Type B pancreatic cell (in vitro differentiated cells): Measurements from ENCODE around the gene LYPD3. TPM values are rescaled to one million over a fixed set of nuclear protein-coding genes. Genes with fewer than 3 reads are reported as not detected.
A peak's percentile ranks its signal among the peaks of the same experiment; 100 is the strongest.

Experiments used
- DNase-seq: peaks from one replicate; pipeline ENCODE4 v3.0.0; 2021; ENCODE audit warnings: mixed read lengths; ENCODE audit not compliant: unreplicated experiment; ENCODE audit errors: extremely low spot score
- H3K27ac Mint-ChIP-seq: 2 replicates; pipeline ENCODE4 v1.8.0; 2021; ENCODE audit warnings: mild to moderate bottlenecking, mixed read lengths
- H3K27me3 Mint-ChIP-seq: 2 replicates; pipeline ENCODE4 v1.8.0; 2021; ENCODE audit warnings: mixed read lengths
- H3K36me3 Mint-ChIP-seq: 2 replicates; pipeline ENCODE4 v1.8.0; 2021; ENCODE audit warnings: mixed read lengths
- H3K4me1 Mint-ChIP-seq: one replicate; pipeline ENCODE4 v1.8.0; 2021; ENCODE audit warnings: mixed read lengths; ENCODE audit not compliant: unreplicated experiment
- H3K4me3 Mint-ChIP-seq: 2 replicates; pipeline ENCODE4 v1.8.0; 2021; ENCODE audit warnings: mild to moderate bottlenecking, mixed read lengths
- H3K9me3 Mint-ChIP-seq: 2 replicates; pipeline ENCODE4 v1.8.0; 2021; ENCODE audit warnings: mixed read lengths
- CTCF ChIP-seq: fragments of 200-600 bp; sonication (generic); conservative IDR thresholded peaks from 2 replicates; pipeline ENCODE4 v1.5.0; 2021; ENCODE audit warnings: antibody characterized with exemption, mild to moderate bottlenecking
- total RNA-seq: library from RNA; stranded (reverse); gene quantifications from 2 replicates; pipeline ENCODE4 v1.2.1, GENCODE V29; 2021; ENCODE audit warnings: low replicate concordance

LYPD3 gene
- total RNA-seq, 1 donor from 2014 or later, result 13.3 TPM

DNA sequence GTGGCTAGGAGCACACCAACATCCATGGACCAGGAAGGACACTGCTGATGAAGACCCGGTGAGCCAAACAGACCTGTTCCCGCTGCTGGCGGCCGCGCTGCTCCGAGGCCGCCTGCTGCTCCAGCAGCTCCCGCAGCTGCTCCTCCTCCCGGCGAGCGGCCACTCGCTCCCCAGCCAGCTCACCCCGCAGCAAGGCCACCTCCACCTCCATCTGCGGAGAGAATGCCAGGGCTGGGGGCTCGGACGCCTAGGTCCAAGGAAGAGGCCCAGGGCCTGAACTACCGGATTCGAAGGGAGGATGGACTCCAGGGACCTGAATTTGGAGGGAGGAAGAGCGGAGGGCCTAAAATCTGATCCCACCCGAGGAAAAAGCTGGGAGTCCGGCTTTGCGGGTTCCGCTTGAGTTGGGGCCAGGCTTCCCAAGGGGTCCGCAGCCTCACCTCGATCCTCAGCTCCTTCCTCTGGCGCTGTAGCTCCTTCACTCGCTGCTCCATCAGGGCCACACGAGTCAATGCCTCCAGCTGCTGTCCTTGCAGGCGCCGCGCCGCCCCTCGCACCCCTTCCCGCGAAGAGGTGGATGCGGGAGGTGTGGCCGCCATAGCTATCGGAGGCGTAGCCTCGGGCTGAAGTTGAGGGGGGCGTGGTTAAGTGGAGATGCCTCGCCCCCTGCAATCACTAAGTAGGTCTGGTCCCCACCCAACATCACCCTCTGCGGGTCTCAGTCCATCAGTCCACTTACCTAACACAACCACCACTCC lies 36.4 kb upstream of the LYPD3 start:
- H3K4me3 Mint-ChIP-seq, result peak overlapping the region; percentile 99
- peak overlapping the region; percentile 46 for H3K27ac Mint-ChIP-seq
- H3K27me3 Mint-ChIP-seq, result no peaks in the 10 kb centered on the region
- H3K4me1 Mint-ChIP-seq, result peaks cover 35% of the 10 kb centered on the region
- no peaks in the 10 kb centered on the region for H3K9me3 Mint-ChIP-seq
- no peak for DNase-seq
- TF ChIP-seq CTCF, result no peak
- peaks cover 25% of the 10 kb centered on the region for H3K36me3 Mint-ChIP-seq

GRCh38 chr19:43499042-43499441 lies 33.6 kb upstream of the LYPD3 start:
- H3K36me3 Mint-ChIP-seq, result peaks cover 33% of the 10 kb centered on the region
- H3K4me3 Mint-ChIP-seq, result peak overlapping the region; percentile 38
- peaks cover 30% of the 10 kb centered on the region for H3K4me1 Mint-ChIP-seq
- no peak for TF ChIP-seq CTCF
- H3K27me3 Mint-ChIP-seq, result no peaks in the 10 kb centered on the region
- peak overlapping the region; percentile 85 for H3K27ac Mint-ChIP-seq
- no peaks in the 10 kb centered on the region for H3K9me3 Mint-ChIP-seq
- no peak for DNase-seq

DNA sequence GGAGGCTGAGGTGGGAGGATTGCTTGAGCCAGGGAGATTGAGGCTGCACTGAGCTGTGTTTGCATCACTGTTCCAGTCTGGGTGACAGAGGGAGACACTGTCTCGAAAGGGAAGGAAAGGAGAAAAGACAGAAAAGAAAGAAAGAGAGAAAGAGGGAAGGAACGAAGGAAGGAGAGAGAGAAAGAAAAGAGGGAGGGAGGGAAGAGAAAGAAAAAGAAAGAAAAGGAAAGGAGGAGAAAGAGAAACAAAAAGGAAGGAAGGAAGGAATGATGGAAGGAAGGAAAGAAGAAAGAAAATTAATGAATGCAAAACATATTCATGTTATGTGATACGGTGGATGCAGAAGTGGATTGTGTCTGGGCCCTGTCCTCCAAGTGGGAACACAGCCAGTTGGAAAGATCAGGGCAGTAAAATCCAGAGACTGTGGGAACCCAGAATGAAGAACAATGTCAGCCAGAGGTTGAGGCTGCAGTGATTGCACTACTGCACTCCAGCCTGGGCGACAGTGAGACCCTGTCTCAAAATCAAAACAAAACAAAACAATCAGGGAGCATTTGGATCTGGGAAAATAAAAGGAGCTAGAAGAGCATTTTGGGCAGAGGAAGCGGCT lies 32.9 kb upstream of the LYPD3 start:
- peak overlapping the region; percentile 66 for H3K27ac Mint-ChIP-seq

DNA sequence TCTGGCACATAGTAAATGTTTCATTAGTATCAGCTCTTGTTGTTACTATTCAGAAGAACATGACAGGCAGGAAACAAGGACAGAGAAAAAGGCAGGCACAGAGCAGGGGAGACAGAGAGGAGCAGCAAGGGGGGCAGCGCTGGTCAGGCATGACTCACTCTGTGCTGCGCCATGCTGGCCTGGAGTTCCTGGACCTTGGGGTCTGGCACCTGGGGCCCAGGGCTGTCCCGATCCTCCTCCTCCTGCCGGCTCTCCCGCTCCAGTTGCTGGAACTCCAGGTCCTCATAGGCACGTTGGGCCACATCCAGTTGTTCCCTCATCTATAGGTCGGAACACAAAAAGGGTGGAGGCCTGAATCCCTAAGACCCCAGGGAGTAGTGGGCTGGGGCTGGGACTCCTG lies 31.6 kb upstream of the LYPD3 start:
- peak overlapping the region; percentile 9 for H3K4me3 Mint-ChIP-seq
- TF ChIP-seq CTCF, result no peak
- H3K9me3 Mint-ChIP-seq, result no peaks in the 10 kb centered on the region
- peaks cover 23% of the 10 kb centered on the region for H3K36me3 Mint-ChIP-seq
- peak overlapping the region; percentile 59 for H3K27ac Mint-ChIP-seq
- peaks cover 19% of the 10 kb centered on the region for H3K4me1 Mint-ChIP-seq
- H3K27me3 Mint-ChIP-seq, result no peaks in the 10 kb centered on the region
- DNase-seq, result no peak

More for the DNA sequence above, 32.9 kb upstream of the LYPD3 start:
- peak overlapping the region; percentile 21 for H3K4me3 Mint-ChIP-seq
- peaks cover 26% of the 10 kb centered on the region for H3K4me1 Mint-ChIP-seq
- no peaks in the 10 kb centered on the region for H3K9me3 Mint-ChIP-seq
- TF ChIP-seq CTCF, result no peak
- H3K36me3 Mint-ChIP-seq, result peaks cover 29% of the 10 kb centered on the region
- no peaks in the 10 kb centered on the region for H3K27me3 Mint-ChIP-seq
- DNase-seq, result no peak

DNA sequence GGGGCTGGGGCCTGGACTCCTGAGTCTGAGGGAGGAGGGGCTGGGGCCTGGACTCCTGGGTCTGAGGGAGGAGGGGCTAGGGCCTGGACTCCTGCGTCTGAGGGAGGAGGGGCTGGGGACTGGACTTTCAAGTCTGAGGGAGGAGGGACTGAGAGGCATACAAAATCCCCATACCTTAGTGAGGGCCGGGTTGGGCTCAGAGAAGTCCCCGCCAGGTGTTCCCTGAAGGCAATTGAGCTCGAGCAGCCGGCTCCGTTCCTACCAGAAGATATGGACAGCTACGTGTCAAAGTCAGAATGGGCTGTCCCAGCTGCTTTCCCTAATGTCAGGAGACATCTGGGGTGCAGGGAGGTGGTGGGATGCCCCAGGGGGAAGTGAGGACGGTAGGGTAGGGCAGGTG lies 29.7 kb upstream of the LYPD3 start:
- DNase-seq, result no peak
- TF ChIP-seq CTCF, result no peak
- peaks cover 20% of the 10 kb centered on the region for H3K36me3 Mint-ChIP-seq
- peaks cover 15% of the 10 kb centered on the region for H3K4me1 Mint-ChIP-seq
- peak overlapping the region; percentile 83 for H3K27ac Mint-ChIP-seq
- peak overlapping the region; percentile 51 for H3K4me3 Mint-ChIP-seq
- no peaks in the 10 kb centered on the region for H3K9me3 Mint-ChIP-seq
- H3K27me3 Mint-ChIP-seq, result no peaks in the 10 kb centered on the region
